HUES6 (cell line): ENCODE measurements around the gene TTC21B.

ENCODE experiments used
- H3K27ac ChIP-seq: 2 replicates; pipeline ENCODE4 v1.7.0; 2013; ENCODE audit warnings: low read depth, mild to moderate bottlenecking, low read length, inconsistent platforms
- H3K27me3 ChIP-seq: 2 replicates; pipeline ENCODE4 v1.6.1; 2013; ENCODE audit warnings: low read length; ENCODE audit not compliant: control insufficient read depth, insufficient read depth
- H3K36me3 ChIP-seq: 2 replicates; pipeline ENCODE4 v1.6.1; 2013; ENCODE audit warnings: low read length; ENCODE audit not compliant: control insufficient read depth, insufficient read depth
- H3K4me1 ChIP-seq: 2 replicates; pipeline ENCODE4 v1.6.1; 2013; ENCODE audit warnings: low read length; ENCODE audit not compliant: control insufficient read depth, insufficient read depth
- H3K4me3 ChIP-seq: 2 replicates; pipeline ENCODE4 v1.5.1; 2013; ENCODE audit warnings: low read depth, low read length
- H3K9ac ChIP-seq: one replicate; pipeline ENCODE4 v1.6.1; 2013; ENCODE audit warnings: mild to moderate bottlenecking, low read length
- H3K9me3 ChIP-seq: 2 replicates; pipeline ENCODE4 v1.6.1; 2013; ENCODE audit warnings: low read depth, low read length; ENCODE audit not compliant: control insufficient read depth, insufficient read depth

The TTC21B gene

GRCh38 chr2:165927353-165927752 lies 26.2 kb downstream of the TTC21B start:
- Histone ChIP-seq H3K4me3 (no peak overlapping the region), H3K9ac (no peak overlapping the region), H3K27ac (no peak overlapping the region), H3K9me3 (no peaks in the 10 kb centered on the region), H3K36me3 (peaks cover 63% of the 10 kb centered on the region), H3K27me3 (no peaks in the 10 kb centered on the region), H3K4me1 (no peaks in the 10 kb centered on the region)

- Histone ChIP-seq H3K4me3 (no peak overlapping the region), H3K4me1 (no peaks in the 10 kb centered on the region), H3K9me3 (no peaks in the 10 kb centered on the region), H3K9ac (no peak overlapping the region), H3K27ac (no peak overlapping the region), H3K27me3 (no peaks in the 10 kb centered on the region), H3K36me3 (peaks cover 46% of the 10 kb centered on the region)
These were observed 28.6 kb downstream of the TTC21B start for GRCh38 chr2:165924946-165925345.

GRCh38 chr2:165920748-165921147 lies 32.8 kb downstream of the TTC21B start:
- Histone ChIP-seq H3K36me3 (peaks cover 39% of the 10 kb centered on the region), H3K4me1 (no peaks in the 10 kb centered on the region), H3K4me3 (no peak overlapping the region), H3K9ac (no peak overlapping the region), H3K27ac (no peak overlapping the region), H3K27me3 (no peaks in the 10 kb centered on the region), H3K9me3 (no peaks in the 10 kb centered on the region)

DNA sequence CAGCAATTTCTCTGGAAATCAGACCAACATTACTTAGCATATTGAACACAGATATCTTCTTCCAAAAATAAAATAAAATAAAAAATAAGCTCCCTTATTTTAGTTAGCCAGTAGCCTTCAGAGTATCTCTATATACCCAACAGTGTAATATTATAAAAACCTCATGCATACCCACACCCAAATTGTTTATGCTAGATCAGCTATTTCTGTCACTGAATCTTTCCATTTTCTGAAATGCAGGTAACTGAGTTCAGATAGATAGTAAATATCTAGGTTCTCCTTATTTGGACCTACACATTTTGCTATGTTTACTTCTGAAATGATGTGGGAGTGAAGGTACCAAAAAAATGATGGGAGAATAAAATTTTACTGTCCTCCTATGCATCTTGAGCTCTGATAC lies 39.9 kb downstream of the TTC21B start:
- no peaks in the 10 kb centered on the region for H3K9me3 ChIP-seq
- no peak overlapping the region for H3K9ac ChIP-seq
- H3K4me3 ChIP-seq: no peak overlapping the region
- no peaks in the 10 kb centered on the region for H3K27me3 ChIP-seq
- H3K36me3 ChIP-seq: peaks cover 57% of the 10 kb centered on the region
- no peaks in the 10 kb centered on the region for H3K4me1 ChIP-seq
- H3K27ac ChIP-seq: no peak overlapping the region

- Histone ChIP-seq H3K36me3 (peaks cover 50% of the 10 kb centered on the region), H3K9ac (no peak overlapping the region), H3K4me1 (no peaks in the 10 kb centered on the region), H3K9me3 (no peaks in the 10 kb centered on the region), H3K27ac (no peak overlapping the region), H3K4me3 (no peak overlapping the region), H3K27me3 (no peaks in the 10 kb centered on the region)
These were observed 41.6 kb downstream of the TTC21B start for GRCh38 chr2:165911981-165912380.

- Histone ChIP-seq H3K9ac (no peak overlapping the region), H3K36me3 (peaks cover 47% of the 10 kb centered on the region), H3K4me3 (no peak overlapping the region)
These were observed 42.3 kb downstream of the TTC21B start for GRCh38 chr2:165911231-165911630.

DNA sequence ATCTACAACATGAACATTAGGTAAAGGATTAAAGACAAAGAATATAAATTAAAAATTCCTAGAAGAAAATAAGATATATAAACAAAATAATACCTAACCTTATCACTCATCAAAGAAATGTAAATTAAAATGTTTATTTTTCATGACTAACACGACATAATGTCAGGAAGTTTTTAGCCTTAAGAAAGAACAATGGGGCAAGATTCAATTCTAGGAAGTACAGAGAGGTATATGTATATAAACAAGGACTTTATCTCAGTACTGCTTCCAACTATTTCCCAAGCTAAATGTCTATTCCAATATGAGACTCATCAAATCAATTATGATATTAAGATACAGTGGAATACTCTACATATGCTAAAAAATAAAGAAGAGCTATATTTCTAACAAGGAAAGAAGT lies 44.1 kb downstream of the TTC21B start:
- H3K4me3 ChIP-seq: no peak overlapping the region
- no peaks in the 10 kb centered on the region for H3K9me3 ChIP-seq
- no peaks in the 10 kb centered on the region for H3K4me1 ChIP-seq
- no peak overlapping the region for H3K27ac ChIP-seq
- H3K9ac ChIP-seq: no peak overlapping the region
- H3K36me3 ChIP-seq: peaks cover 36% of the 10 kb centered on the region
- no peaks in the 10 kb centered on the region for H3K27me3 ChIP-seq

More at GRCh38 chr2:165911231-165911630, 42.3 kb downstream of the TTC21B start:
- Histone ChIP-seq H3K9me3 (no peaks in the 10 kb centered on the region), H3K27ac (no peak overlapping the region), H3K4me1 (no peaks in the 10 kb centered on the region), H3K27me3 (no peaks in the 10 kb centered on the region)

- Histone ChIP-seq H3K4me1 (no peaks in the 10 kb centered on the region), H3K36me3 (peaks cover 24% of the 10 kb centered on the region), H3K9me3 (no peaks in the 10 kb centered on the region), H3K27ac (no peak overlapping the region), H3K4me3 (no peak overlapping the region), H3K9ac (no peak overlapping the region), H3K27me3 (no peaks in the 10 kb centered on the region)
These were observed 47.7 kb downstream of the TTC21B start for GRCh38 chr2:165905854-165906253.

- Histone ChIP-seq H3K4me1 (no peaks in the 10 kb centered on the region), H3K27ac (no peak overlapping the region), H3K27me3 (no peaks in the 10 kb centered on the region), H3K36me3 (peaks cover 26% of the 10 kb centered on the region), H3K9me3 (no peaks in the 10 kb centered on the region), H3K4me3 (no peak overlapping the region), H3K9ac (no peak overlapping the region)
These were observed 48.3 kb downstream of the TTC21B start for GRCh38 chr2:165905269-165905668.

DNA sequence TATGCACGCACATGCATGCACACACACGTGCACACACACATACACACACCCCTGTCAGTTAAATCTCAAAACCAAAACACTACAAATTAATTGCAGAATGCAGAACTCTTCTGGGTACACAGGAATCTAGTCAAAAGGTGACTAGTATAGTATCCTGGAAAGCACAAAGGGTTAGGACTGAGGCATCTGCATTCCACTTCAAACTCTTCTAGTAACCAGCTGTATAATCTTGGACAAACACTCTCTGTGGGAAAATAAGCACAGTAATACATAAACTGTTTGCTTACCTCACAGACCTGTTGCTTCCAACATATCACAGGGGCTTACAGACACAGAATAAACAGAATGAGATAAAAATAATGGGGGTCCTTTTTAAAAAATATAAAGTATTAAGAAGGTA lies 49.1 kb downstream of the TTC21B start:
- Histone ChIP-seq H3K36me3 (peaks cover 32% of the 10 kb centered on the region), H3K4me1 (no peaks in the 10 kb centered on the region), H3K27ac (no peak overlapping the region), H3K27me3 (no peaks in the 10 kb centered on the region), H3K9ac (no peak overlapping the region), H3K9me3 (no peaks in the 10 kb centered on the region), H3K4me3 (no peak overlapping the region)

- Histone ChIP-seq H3K4me3 (no peak overlapping the region), H3K4me1 (no peaks in the 10 kb centered on the region), H3K9ac (no peak overlapping the region), H3K27ac (no peak overlapping the region), H3K9me3 (no peaks in the 10 kb centered on the region), H3K36me3 (peaks cover 39% of the 10 kb centered on the region), H3K27me3 (no peaks in the 10 kb centered on the region)
These were observed 50.2 kb downstream of the TTC21B start for GRCh38 chr2:165903406-165903805.

DNA sequence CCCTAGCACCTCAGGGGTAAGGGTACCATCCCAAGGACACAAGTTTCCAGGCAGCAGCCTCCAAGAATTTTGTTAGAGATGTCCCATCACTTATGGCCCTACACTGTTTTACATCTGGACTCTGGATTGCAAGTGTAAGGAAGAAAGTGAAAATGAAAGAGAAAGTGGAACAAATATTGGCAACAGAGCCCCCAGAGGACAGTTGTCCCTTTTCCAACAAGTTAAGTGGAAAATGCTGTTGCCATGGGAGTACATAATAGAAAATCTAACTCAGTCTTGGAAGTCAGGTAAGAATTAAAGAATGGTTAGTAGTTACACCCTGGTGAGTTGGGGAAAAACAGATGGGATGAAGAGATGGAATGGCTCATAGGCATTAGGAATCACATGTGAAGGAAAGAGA lies 50.6 kb downstream of the TTC21B start:
- Histone ChIP-seq H3K4me1 (no peaks in the 10 kb centered on the region), H3K36me3 (peaks cover 43% of the 10 kb centered on the region), H3K9ac (no peak overlapping the region), H3K4me3 (no peak overlapping the region), H3K27ac (no peak overlapping the region), H3K9me3 (no peaks in the 10 kb centered on the region), H3K27me3 (no peaks in the 10 kb centered on the region)
